SK-N-SH (cell line): Measurements from ENCODE around the gene VAMP1. TPM values are rescaled to one million over a fixed set of nuclear protein-coding genes. Genes with fewer than 3 reads are reported as not detected.

Experiments used
- CTCF ChIA-PET: fragments of 300-600, 350-600 bp; formaldehyde crosslinking; extraction: SDS; loops from one replicate; lab custom pipeline; 2021; lab: Yijun Ruan, JAX
- POLR2A ChIA-PET: fragments of 350-600 bp; sonication (Branson Sonifier 250); formaldehyde crosslinking; extraction: SDS; loops from one replicate; lab custom pipeline; 2020; ENCODE audit warnings: antibody characterized with exemption, inconsistent platforms; lab: Yijun Ruan, JAX
- DNase-seq: peaks from one replicate; pipeline ENCODE4 v3.0.0; 2012
- H2AFZ ChIP-seq: fragments of 200-600 bp; sonication (generic); 2 replicates; pipeline ENCODE4 v1.8.1; 2016; ENCODE audit warnings: antibody characterized with exemption, mild to moderate bottlenecking, low read depth
- H3F3A ChIP-seq: fragments of 200-600 bp; sonication (generic); replicated peaks from 2 replicates; pipeline ENCODE3; 2016; ENCODE audit warnings: antibody characterized with exemption, mild to moderate bottlenecking; ENCODE audit not compliant: insufficient read depth
- H3K27ac ChIP-seq, 2 experiments: fragments of 200-500 bp in 1 of 2; fragments of 200-600 bp in 1 of 2; sonication (Bioruptor generic) in 1 of 2; sonication (generic), shearing (Covaris generic) in 1 of 2; 2 replicates each; pipeline versions ENCODE4 v1.5.1 to v1.6.1; 2014 to 2016; ENCODE audit warnings: low read depth in 2 of 2, inconsistent platforms in 1 of 2, low read length in 1 of 2, mild to moderate bottlenecking in 1 of 2, mixed read lengths in 1 of 2
- H3K27me3 ChIP-seq: fragments of 200-600 bp; sonication (generic), shearing (Covaris generic); 2 replicates; pipeline ENCODE4 v1.6.1; 2016; ENCODE audit warnings: mixed run types; ENCODE audit not compliant: insufficient read depth
- H3K36me3 ChIP-seq, 2 experiments: fragments of 200-500 bp in 1 of 2; fragments of 200-600 bp in 1 of 2; sonication (Bioruptor generic) in 1 of 2; sonication (generic) in 1 of 2; replicated peaks in 1 of 2; 2 replicates each; pipeline versions ENCODE3 to v1.5.1; 2014 to 2016; ENCODE audit warnings: low read length in 1 of 2, mild to moderate bottlenecking in 1 of 2; ENCODE audit not compliant: insufficient read depth in 2 of 2, control insufficient read depth in 1 of 2
- H3K4me1 ChIP-seq, 2 experiments: fragments of 200-500 bp in 1 of 2; fragments of 200-600 bp in 1 of 2; sonication (Bioruptor generic) in 1 of 2; sonication (generic), shearing (Covaris generic) in 1 of 2; 2 replicates each; pipeline versions ENCODE4 v1.5.1 to v1.6.1; 2014 to 2016; ENCODE audit warnings: low read depth in 1 of 2, low read length in 1 of 2, mixed run types in 1 of 2; ENCODE audit not compliant: insufficient read depth in 2 of 2, control insufficient read depth in 1 of 2
- H3K4me2 ChIP-seq: fragments of 200-600 bp; sonication (generic), shearing (Covaris generic); 2 replicates; pipeline ENCODE4 v1.6.1; 2017; ENCODE audit warnings: mixed run types
- H3K4me3 ChIP-seq, 2 experiments: fragments of 200-500 bp in 1 of 2; fragments of 200-600 bp in 1 of 2; sonication (Bioruptor generic) in 1 of 2; sonication (generic), shearing (Covaris generic) in 1 of 2; 2 replicates each; pipeline versions ENCODE4 v1.5.1 to v1.8.1; 2014 to 2016; ENCODE audit warnings: low read depth in 2 of 2, inconsistent platforms in 1 of 2, low read length in 1 of 2, mild to moderate bottlenecking in 1 of 2, mixed read lengths in 1 of 2, moderate library complexity in 1 of 2
- H3K79me2 ChIP-seq: fragments of 200-600 bp; sonication (generic); 2 replicates; pipeline ENCODE4 v1.8.1; 2017; ENCODE audit warnings: mild to moderate bottlenecking; ENCODE audit not compliant: insufficient read depth
- H3K9ac ChIP-seq: fragments of 200-600 bp; sonication (generic); 2 replicates; pipeline ENCODE4 v1.6.1; 2017; ENCODE audit warnings: mixed run types
- H3K9me2 ChIP-seq: fragments of 200-600 bp; sonication (generic); 2 replicates; pipeline ENCODE4 v1.6.1; 2017; ENCODE audit warnings: mixed run types
- H3K9me3 ChIP-seq: fragments of 200-600 bp; sonication (generic); 2 replicates; pipeline ENCODE4 v1.6.1; 2017; ENCODE audit warnings: mixed run types, mild to moderate bottlenecking, moderate library complexity
- H4K20me1 ChIP-seq: fragments of 200-600 bp; sonication (generic); 2 replicates; pipeline ENCODE4 v1.6.1; 2017; ENCODE audit warnings: mild to moderate bottlenecking, mixed run types; ENCODE audit not compliant: insufficient read depth
- EZH2phosphoT487 ChIP-seq: fragments of 200-600 bp; sonication (generic); IDR thresholded peaks from 2 replicates; pipeline ENCODE4 v1.6.1; 2017; ENCODE audit warnings: low read depth, mixed run types, mild to moderate bottlenecking, antibody characterized with exemption, moderate library complexity, borderline replicate concordance
- FOXJ3 ChIP-seq: sonication (generic); formaldehyde crosslinking; IDR thresholded peaks from 2 replicates; pipeline ENCODE4 v1.5.1; 2020; ENCODE audit warnings: mild to moderate bottlenecking, missing genetic modification reagents
- JUND ChIP-seq: IDR thresholded peaks from 2 replicates; pipeline ENCODE4 v1.4.0; 2012
- MEF2A ChIP-seq: IDR thresholded peaks from 2 replicates; pipeline ENCODE4 v1.4.0; 2012; ENCODE audit warnings: low read depth, borderline replicate concordance
- NRF1 ChIP-seq: IDR thresholded peaks from 2 replicates; pipeline ENCODE4 v1.6.1; 2012; ENCODE audit warnings: low read depth, mild to moderate bottlenecking, low read length
- PBX3 ChIP-seq: IDR thresholded peaks from 2 replicates; pipeline ENCODE4; 2012
- RFX5 ChIP-seq: IDR thresholded peaks from 2 replicates; pipeline ENCODE4 v1.6.1; 2012; ENCODE audit warnings: mild to moderate bottlenecking, improper control_type of control experiment, low read length
- SMC3 ChIP-seq: IDR thresholded peaks from 2 replicates; pipeline ENCODE4 v1.6.1; 2012; ENCODE audit warnings: low read depth, low read length, improper control_type of control experiment
- USF2 ChIP-seq: fragments of 150-350 bp; IDR thresholded peaks from 2 replicates; pipeline ENCODE4 v1.6.1; 2017; ENCODE audit warnings: antibody characterized with exemption, low read length, low read depth, borderline replicate concordance
- ZBTB33 ChIP-seq: IDR thresholded peaks from 2 replicates; pipeline ENCODE4 v1.4.0; 2012; ENCODE audit warnings: low read depth, borderline replicate concordance
- WGBS: methylation state at CpG from one replicate; pipeline ENCODE4 v1.1.6; 2017; ENCODE audit warnings: low lambda C conversion rate; 5-methylcytosine and 5-hydroxymethylcytosine counted together
- polyA plus RNA-seq, 3 experiments: library from polyadenylated mRNA; depleted of rRNA; stranded (reverse); fragments of >200 nt; gene quantifications; 2 replicates each; pipeline ENCODE4 v1.2.3, GENCODE V29; 2012

VAMP1 gene
- polyA plus RNA-seq, 1 of the 3 experiments (the other 2 are of a cell fraction): 36.8 TPM

- POLR2A ChIA-PET: no interaction called here
Observed at GRCh38 chr12:6435961-6436715, 34.3 kb downstream of the VAMP1 start.

More at GRCh38 chr12:6435961-6436715, 34.3 kb downstream of the VAMP1 start:
- DNase-seq: no peak
- H3K27ac ChIP-seq: no peak overlapping the region
- H3K9ac ChIP-seq: no peak overlapping the region
- peaks cover 0 to under 1% of the 10 kb centered on the region in 2 experiments; a peak in 1 of 4 replicates for H3K4me1 ChIP-seq
- CTCF ChIA-PET: interaction anchor here (0.8 to 4.1 kb wide), 4 partner anchors 8 to 29 kb away, joined by 3 to 21 read pairs (median 5); no protein-coding TSS in a partner anchor
- no peaks in the 10 kb centered on the region for H3K27me3 ChIP-seq
- no peaks in the 10 kb centered on the region for H3K9me3 ChIP-seq
- H3F3A ChIP-seq: no peaks in the 10 kb centered on the region
- no peaks in the 10 kb centered on the region for H3K79me2 ChIP-seq
- no peak overlapping the region for H2AFZ ChIP-seq
- H4K20me1 ChIP-seq: no peaks in the 10 kb centered on the region
- no peak overlapping the region for H3K4me2 ChIP-seq
- H3K36me3 ChIP-seq: no peaks in the 10 kb centered on the region
- no peak for TF ChIP-seq USF2
- no peak for TF ChIP-seq SMC3
- TF ChIP-seq JUND: no peak
- TF ChIP-seq ZBTB33: no peak
- TF ChIP-seq RFX5: no peak
- TF ChIP-seq PBX3: no peak
- no peak for TF ChIP-seq FOXJ3 (CRISPR knock-in tag)
- TF ChIP-seq NRF1: no peak
- no peak for TF ChIP-seq MEF2A
- TF ChIP-seq EZH2phosphoT487: no peak
- H3K4me3 ChIP-seq: no peak overlapping the region
- WGBS: 91% methylated on average over 13 of the region's 13 CpGs
- no peaks in the 10 kb centered on the region for H3K9me2 ChIP-seq
